ENCODE data around the gene MCRS1. TPM values are rescaled to one million over a fixed set of nuclear protein-coding genes. Genes with fewer than 3 reads are reported as not detected.

MCRS1 gene
- total RNA-seq, 4 donors from 2014 or later: 43.7 to 71.9 (median 56.4) TPM

DNA sequence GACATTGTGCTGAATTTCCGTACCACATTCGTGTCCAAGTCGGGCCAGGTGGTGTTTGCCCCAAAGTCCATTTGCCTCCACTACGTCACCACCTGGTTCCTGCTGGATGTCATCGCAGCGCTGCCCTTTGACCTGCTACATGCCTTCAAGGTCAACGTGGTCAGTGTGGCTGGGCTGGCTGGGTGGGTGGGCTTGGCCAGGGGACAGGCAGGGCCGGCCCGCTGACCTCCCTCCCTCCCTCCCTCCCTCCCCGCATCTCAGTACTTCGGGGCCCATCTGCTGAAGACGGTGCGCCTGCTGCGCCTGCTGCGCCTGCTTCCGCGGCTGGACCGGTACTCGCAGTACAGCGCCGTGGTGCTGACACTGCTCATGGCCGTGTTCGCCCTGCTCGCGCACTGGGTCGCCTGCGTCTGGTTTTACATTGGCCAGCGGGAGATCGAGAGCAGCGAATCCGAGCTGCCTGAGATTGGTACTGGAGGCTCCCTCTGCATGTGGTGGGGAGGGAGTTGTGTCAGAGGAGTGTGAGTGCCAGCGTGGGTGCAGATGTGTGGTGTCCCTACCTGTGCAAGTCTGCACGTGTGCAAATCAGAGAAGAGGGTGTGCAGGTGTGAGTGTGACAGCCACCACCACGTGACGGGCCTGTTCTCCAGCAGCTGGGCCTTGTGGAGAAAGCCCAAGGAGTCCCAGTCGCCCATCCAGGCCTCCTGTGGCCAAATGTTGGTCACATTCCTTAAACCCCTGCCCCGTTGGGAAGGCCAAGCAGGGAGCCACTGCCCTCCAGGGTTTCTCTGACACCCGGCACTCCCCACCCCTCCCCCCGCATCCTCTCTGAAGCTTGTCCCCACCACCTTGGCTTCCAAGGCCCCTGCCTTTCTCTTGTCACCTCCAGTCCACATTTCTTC lies 23.8 kb downstream of the MCRS1 start:
- WGBS: 52% methylated on average over 20 of the region's 39 CpGs
- no peaks in the 10 kb centered on the region for H3K36me3 ChIP-seq
- intact Hi-C loops (cut with DNase I): no loop called here
- peaks cover 0 to 71% (median 14%) of the 10 kb centered on the region in 4 donors for H3K27me3 ChIP-seq
- H3K9me3 ChIP-seq: no peaks in the 10 kb centered on the region
- TF ChIP-seq POLR2AphosphoS5 (IDR thresholded peaks at IDR 0.05) (no peak), EP300 (IDR thresholded peaks at IDR 0.05) (no peak), POLR2A (IDR thresholded peaks at IDR 0.05; ENCODE audit: low read depth) (no peak)
- TF ChIP-seq, protein P1, sequence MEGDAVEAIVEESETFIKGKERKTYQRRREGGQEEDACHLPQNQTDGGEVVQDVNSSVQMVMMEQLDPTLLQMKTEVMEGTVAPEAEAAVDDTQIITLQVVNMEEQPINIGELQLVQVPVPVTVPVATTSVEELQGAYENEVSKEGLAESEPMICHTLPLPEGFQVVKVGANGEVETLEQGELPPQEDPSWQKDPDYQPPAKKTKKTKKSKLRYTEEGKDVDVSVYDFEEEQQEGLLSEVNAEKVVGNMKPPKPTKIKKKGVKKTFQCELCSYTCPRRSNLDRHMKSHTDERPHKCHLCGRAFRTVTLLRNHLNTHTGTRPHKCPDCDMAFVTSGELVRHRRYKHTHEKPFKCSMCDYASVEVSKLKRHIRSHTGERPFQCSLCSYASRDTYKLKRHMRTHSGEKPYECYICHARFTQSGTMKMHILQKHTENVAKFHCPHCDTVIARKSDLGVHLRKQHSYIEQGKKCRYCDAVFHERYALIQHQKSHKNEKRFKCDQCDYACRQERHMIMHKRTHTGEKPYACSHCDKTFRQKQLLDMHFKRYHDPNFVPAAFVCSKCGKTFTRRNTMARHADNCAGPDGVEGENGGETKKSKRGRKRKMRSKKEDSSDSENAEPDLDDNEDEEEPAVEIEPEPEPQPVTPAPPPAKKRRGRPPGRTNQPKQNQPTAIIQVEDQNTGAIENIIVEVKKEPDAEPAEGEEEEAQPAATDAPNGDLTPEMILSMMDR (IDR thresholded peaks at IDR 0.05): no peak
- peaks cover 9 to 19% (median 14%) of the 10 kb centered on the region in 4 donors for H3K4me1 ChIP-seq
- H3K27ac ChIP-seq (replicated peaks in 1 of 4): no peak overlapping the region
- no peak for DNase-seq (ENCODE audit: extremely low spot score)
- H3K4me3 ChIP-seq: no peak overlapping the region

DNA sequence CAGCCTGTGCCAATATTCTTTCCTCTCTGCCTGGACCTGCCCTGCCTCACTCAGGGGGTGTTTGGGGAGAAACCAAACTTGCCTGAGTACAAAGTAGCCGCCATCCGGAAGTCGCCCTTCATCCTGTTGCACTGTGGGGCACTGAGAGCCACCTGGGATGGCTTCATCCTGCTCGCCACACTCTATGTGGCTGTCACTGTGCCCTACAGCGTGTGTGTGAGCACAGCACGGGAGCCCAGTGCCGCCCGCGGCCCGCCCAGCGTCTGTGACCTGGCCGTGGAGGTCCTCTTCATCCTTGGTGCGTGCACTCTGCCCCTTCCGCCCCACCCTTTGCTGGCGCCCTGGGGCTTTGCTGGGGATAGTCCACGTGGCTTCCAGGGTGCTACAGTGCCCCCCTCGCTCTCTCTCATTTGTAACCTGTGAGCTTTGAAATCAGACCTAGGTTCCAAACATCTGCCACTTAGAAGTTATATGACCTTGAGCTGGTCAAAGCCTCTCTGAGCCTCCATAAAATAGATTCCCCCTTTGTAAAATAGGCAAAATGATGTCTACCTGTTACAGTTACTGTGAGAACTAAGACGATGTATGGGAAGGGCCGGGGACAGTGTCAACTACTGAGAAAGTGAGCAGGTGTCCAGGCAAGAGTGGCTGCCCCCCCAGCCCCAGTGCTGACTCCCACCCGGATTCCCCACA lies 24.6 kb downstream of the MCRS1 start:
- Histone ChIP-seq H3K9me3 (no peaks in the 10 kb centered on the region), H3K36me3 (no peaks in the 10 kb centered on the region), H3K27ac (replicated peaks in 1 of 4) (no peak overlapping the region), H3K4me1 (peaks cover 5 to 19% (median 12%) of the 10 kb centered on the region in 4 donors), H3K27me3 (peaks cover 4 to 71% (median 17%) of the 10 kb centered on the region in 4 donors), H3K4me3 (no peak overlapping the region)
- 76% methylated on average over 16 of the region's 20 CpGs for WGBS
- intact Hi-C loops (cut with DNase I): no loop called here
- no peak for TF ChIP-seq POLR2AphosphoS5 (IDR thresholded peaks at IDR 0.05)
- TF ChIP-seq, protein P1 (IDR thresholded peaks at IDR 0.05): no peak
- no peak for TF ChIP-seq EP300 (IDR thresholded peaks at IDR 0.05)
- DNase-seq (ENCODE audit: extremely low spot score): no peak

DNA sequence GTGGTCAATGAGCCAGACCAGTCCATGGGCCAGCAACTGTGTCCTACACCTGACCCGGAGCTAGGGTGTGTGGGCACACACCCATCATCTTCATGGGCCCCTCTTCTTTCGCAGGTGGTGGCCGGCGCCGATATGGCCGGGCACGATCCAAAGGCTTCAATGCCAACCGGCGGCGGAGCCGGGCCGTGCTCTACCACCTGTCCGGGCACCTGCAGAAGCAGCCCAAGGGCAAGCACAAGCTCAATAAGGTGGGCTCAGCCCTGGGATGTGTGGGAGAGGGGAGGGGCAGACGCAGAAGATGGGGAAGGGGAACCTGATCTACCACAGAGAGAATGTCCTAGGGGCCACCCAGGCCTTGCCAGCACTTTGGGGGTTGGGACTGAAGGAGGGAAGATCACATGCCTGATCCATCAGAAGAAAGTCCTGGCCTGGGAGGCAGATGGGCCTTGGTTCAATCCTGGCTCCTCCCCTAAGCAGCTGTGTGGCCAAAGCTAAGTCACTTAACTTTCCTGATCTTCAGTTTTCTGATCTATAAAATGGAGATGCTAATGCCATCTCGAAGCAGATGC lies 25.3 kb downstream of the MCRS1 start:
- peaks cover 9 to 22% (median 17%) of the 10 kb centered on the region in 4 donors for H3K4me1 ChIP-seq
- no peak for TF ChIP-seq POLR2A (IDR thresholded peaks at IDR 0.05; ENCODE audit: low read depth)
- TF ChIP-seq, protein P1 (IDR thresholded peaks at IDR 0.05): no peak
- no peak for TF ChIP-seq POLR2AphosphoS5 (IDR thresholded peaks at IDR 0.05)
- TF ChIP-seq EP300 (IDR thresholded peaks at IDR 0.05): no peak
- intact Hi-C loops (cut with DNase I): no loop called here
- no peaks in the 10 kb centered on the region for H3K36me3 ChIP-seq
- DNase-seq (ENCODE audit: extremely low spot score): no peak
- no peak overlapping the region for H3K4me3 ChIP-seq
- WGBS: 91% methylated on average over 9 of the region's 15 CpGs
- H3K27ac ChIP-seq (replicated peaks in 1 of 4): no peak overlapping the region
- no peaks in the 10 kb centered on the region for H3K9me3 ChIP-seq
- H3K27me3 ChIP-seq: peaks cover 6 to 71% (median 20%) of the 10 kb centered on the region in 4 donors

DNA sequence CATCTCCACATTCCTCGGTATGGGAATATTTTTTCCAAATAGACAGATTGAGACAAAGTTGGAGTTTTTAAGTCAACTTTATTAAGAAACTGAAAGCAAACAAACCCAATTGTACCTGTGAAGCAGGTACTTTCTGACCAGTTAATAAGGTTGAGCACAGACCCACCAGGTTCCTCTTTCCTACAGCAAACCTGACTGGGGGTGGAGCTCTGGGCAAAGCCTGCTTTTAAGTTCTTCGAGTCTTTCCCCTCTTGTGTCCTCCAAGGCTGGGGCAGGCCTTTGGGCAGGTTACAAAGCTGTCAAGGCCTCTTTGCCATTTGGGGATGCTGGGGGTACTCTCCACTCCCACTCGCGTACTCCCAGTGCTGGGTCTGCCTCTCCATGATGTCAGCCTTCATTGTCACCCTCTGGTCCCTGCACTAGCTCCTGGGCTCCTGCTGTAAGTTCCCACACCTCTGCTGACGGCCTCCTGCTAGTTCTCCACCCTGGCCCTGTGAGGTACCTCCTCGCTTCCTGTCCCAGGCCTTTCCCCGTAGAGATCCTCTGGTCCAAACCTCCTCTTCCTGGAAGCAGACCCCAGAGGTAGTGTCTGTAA lies 25.9 kb downstream of the MCRS1 start:
- Histone ChIP-seq H3K27me3 (peaks cover 6 to 71% (median 24%) of the 10 kb centered on the region in 4 donors), H3K4me3 (no peak overlapping the region)
- WGBS: 91% methylated on average over 7 of the region's 7 CpGs

More for the DNA sequence above, 25.9 kb downstream of the MCRS1 start:
- intact Hi-C loops (cut with DNase I): no loop called here
- H3K36me3 ChIP-seq: no peaks in the 10 kb centered on the region
- H3K9me3 ChIP-seq: no peaks in the 10 kb centered on the region
- no peak for TF ChIP-seq POLR2AphosphoS5 (IDR thresholded peaks at IDR 0.05)
- TF ChIP-seq POLR2A (IDR thresholded peaks at IDR 0.05; ENCODE audit: low read depth): no peak
- TF ChIP-seq EP300 (IDR thresholded peaks at IDR 0.05): no peak
- TF ChIP-seq, protein P1 (IDR thresholded peaks at IDR 0.05): no peak
- peaks cover 14 to 27% (median 23%) of the 10 kb centered on the region in 4 donors for H3K4me1 ChIP-seq
- no peak for DNase-seq (ENCODE audit: extremely low spot score)
- H3K27ac ChIP-seq (replicated peaks in 1 of 4): no peak overlapping the region
